ENCODE data around the gene TBC1D16. TPM values are rescaled to one million over a fixed set of nuclear protein-coding genes. Genes with fewer than 3 reads are reported as not detected.

The TBC1D16 gene
- total and polyA plus RNA-seq, 10 of the 15 experiments (the other 5 are each of a cell fraction or from before 2014, with no cell fraction given): 0.01 to 0.13 (median 0.06) TPM; not detected in 3

- Histone ChIP-seq H3K9ac (ENCODE audit: control insufficient read depth, insufficient read depth, low read length) (no peak overlapping the region), H3K79me2 (ENCODE audit: control insufficient read depth, insufficient read depth, low read length) (no peaks in the 10 kb centered on the region), H3K9me3 (replicated peaks; ENCODE audit: control insufficient read depth, insufficient read depth, low read length) (no peaks in the 10 kb centered on the region), H3K4me3 (no peak overlapping the region), H3K4me1 (ENCODE audit: control insufficient read depth, insufficient read depth, low read length) (no peaks in the 10 kb centered on the region), H3K27me3 (replicated peaks in 1 of 2; ENCODE audit: control insufficient read depth in 2 of 2, insufficient read depth in 2 of 2, low read length in 1 of 2) (no peaks in the 10 kb centered on the region; a peak in 1 of 4 replicates), H3K27ac (ENCODE audit: control insufficient read depth, insufficient read depth) (no peak overlapping the region), H4K20me1 (ENCODE audit: control insufficient read depth, insufficient read depth) (no peaks in the 10 kb centered on the region), H3K4me2 (ENCODE audit: control insufficient read depth, insufficient read depth) (no peak overlapping the region), H2AFZ (ENCODE audit: control insufficient read depth, low read depth, low read length) (no peak overlapping the region), H3K36me3 (ENCODE audit: control insufficient read depth in 2 of 2, insufficient read depth in 2 of 2, low read length in 1 of 2) (no peaks in the 10 kb centered on the region)
- no peak for TF ChIP-seq E2F8 (IDR thresholded peaks at IDR 0.05; ENCODE audit: low read depth, partially characterized antibody)
- TF ChIP-seq CTCF (IDR thresholded peaks at IDR 0.05 in 2 of 3, conservative IDR thresholded peaks at IDR 0.05 in 1 of 3; ENCODE audit: control insufficient read depth in 2 of 3, extremely low read depth in 1 of 3, insufficient read depth in 1 of 3, low read depth in 3 of 3, low read length in 3 of 3): no peak
- TF ChIP-seq RBBP5 (conservative IDR thresholded peaks at IDR 0.05): no peak
- no peak for TF ChIP-seq HSF1 (IDR thresholded peaks at IDR 0.05; ENCODE audit: low read depth, low read length)
- TF ChIP-seq YY1 (IDR thresholded peaks at IDR 0.05; ENCODE audit: low read depth, low read length): no peak
- TF ChIP-seq IRF5 (IDR thresholded peaks at IDR 0.05; ENCODE audit: borderline replicate concordance): no peak
- TF ChIP-seq ZBED1 (IDR thresholded peaks at IDR 0.05; ENCODE audit: borderline replicate concordance): no peak
- no peak for DNase-seq (ENCODE audit: low read depth, low spot score)
- intact Hi-C loops (cut with micrococcal nuclease; ENCODE audit: unreplicated experiment) (no loop called here), in situ Hi-C loops (cut with MboI) (no loop called here)
- no peak for ATAC-seq
- ChIA-PET POLR2A (no interaction called here), RAD21 (ENCODE audit: unreplicated experiment) (no interaction called here), CTCF (interaction anchor here (0.6 to 1.4 kb wide), 2 partner anchors 9 to 523 kb away, joined by 3 to 5 read pairs; no protein-coding TSS in a partner anchor), SMC1A (ENCODE audit: uncharacterized antibody, unreplicated experiment) (no interaction called here)
- FAIRE-seq: no peak
- BruUV-seq (replicated peaks): no TSS peak
- 69% methylated on average over 15 of the region's 15 CpGs for WGBS (ENCODE audit: insufficient coverage, insufficient replicate concordance, low lambda C conversion rate, missing lambda C conversion rate)
Observed at GRCh38 chr17:80003969-80004368, 31.7 kb downstream of the TBC1D16 start.

Measured in GM12878 (cell line).